ENCODE measurements around the gene CSTPP1.
A peak's percentile ranks its signal among the peaks of the same experiment; 100 is the strongest.

The CSTPP1 gene

DNA sequence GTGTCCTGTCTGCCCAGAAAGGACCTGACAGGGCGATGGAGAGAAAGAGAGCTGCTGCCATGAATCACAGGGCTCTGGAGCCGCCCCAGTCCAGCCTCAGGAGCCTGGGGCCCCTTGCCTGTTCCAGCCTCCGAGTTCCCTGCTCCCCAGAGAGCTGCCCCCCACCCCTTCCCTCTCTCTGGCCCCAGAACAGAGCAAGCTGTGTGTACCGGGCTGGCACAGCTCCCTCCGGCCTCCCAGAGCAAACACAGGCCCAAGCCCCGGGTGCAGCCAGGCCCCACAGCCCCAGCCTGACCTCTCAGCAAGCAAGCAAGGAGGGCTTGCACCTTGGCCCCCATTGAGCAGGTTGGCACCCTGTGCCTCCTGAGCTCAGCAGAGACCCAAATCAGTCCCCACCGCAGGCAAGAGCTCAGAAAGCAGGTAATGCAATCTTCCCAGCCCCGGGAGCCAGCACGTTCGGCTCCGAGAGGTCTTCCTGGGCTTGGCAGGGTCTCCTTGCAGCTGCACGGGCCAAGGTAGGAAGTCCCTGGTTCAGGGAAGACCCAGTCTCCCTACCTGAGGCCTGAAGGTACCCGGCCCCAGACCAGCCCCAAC, 248.2 kb downstream of the CSTPP1 start (continued):
- TF ChIP-seq, protein P1, sequence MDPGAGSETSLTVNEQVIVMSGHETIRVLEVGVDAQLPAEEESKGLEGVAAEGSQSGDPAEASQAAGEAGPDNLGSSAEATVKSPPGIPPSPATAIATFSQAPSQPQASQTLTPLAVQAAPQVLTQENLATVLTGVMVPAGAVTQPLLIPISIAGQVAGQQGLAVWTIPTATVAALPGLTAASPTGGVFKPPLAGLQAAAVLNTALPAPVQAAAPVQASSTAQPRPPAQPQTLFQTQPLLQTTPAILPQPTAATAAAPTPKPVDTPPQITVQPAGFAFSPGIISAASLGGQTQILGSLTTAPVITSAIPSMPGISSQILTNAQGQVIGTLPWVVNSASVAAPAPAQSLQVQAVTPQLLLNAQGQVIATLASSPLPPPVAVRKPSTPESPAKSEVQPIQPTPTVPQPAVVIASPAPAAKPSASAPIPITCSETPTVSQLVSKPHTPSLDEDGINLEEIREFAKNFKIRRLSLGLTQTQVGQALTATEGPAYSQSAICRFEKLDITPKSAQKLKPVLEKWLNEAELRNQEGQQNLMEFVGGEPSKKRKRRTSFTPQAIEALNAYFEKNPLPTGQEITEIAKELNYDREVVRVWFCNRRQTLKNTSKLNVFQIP (CRISPR knock-in tag; IDR thresholded peaks at IDR 0.05; ENCODE audit: borderline replicate concordance, low read depth) = no peak
- no peak for TF ChIP-seq ARNTL (CRISPR knock-in tag; IDR thresholded peaks at IDR 0.05; ENCODE audit: borderline replicate concordance, low read depth)
- no peak for TF ChIP-seq OSR1 (CRISPR knock-in tag; IDR thresholded peaks at IDR 0.05)
- TF ChIP-seq PPARA (CRISPR knock-in tag; IDR thresholded peaks at IDR 0.05; ENCODE audit: borderline replicate concordance) = no peak
- TF ChIP-seq ZFP3 (CRISPR knock-in tag; IDR thresholded peaks at IDR 0.05) = no peak

DNA sequence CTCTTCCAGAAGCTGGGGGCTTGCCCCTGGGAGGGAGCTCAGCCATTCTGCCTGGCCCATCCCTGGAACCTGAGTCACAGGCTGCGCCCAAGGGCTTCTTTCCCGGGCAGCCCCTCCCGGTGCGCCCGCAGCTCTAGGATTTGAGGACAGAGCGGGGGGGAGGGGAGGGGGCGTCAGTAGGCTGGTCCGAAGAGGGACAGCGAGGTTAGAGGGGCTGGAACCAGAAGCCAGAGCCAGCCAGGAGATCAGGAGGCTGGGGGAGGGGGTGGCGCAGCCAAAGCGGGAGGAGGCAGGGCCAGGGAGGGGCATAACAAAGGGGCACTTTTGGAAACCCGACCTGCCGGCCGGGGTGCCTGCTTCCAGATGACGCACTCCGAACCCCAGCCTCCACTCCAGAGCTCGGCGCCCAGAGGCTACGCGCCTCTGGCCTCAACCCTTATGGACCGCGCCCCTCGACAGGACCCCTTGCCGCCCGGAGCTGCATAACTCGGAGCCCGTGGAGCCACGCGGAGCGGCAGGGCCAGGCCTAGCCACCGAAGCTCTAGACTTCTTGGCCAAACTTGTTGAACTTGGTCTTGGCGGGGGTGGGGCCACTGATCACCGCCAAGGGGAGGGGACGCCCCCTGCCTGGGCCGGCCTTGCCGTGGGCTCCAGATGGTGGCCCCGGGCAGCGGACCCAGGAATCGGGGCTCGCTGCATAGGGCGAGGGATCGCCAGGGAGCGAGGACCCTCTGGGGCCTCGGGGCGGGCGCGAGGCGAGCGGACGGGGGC, 248.9 kb downstream of the CSTPP1 start:
- ATAC-seq = peak; percentile 7
- TF ChIP-seq, protein P1 (CRISPR knock-in tag; IDR thresholded peaks at IDR 0.05; ENCODE audit: borderline replicate concordance, low read depth) = no peak
- TF ChIP-seq ZNF565 (CRISPR knock-in tag; conservative IDR thresholded peaks at IDR 0.05; ENCODE audit: low read depth) (no peak), ZFP3 (CRISPR knock-in tag; IDR thresholded peaks at IDR 0.05) (no peak), GLIS3 (CRISPR knock-in tag; IDR thresholded peaks at IDR 0.05) (no peak), ESRRG (CRISPR knock-in tag; IDR thresholded peaks at IDR 0.05) (no peak), BACH2 (CRISPR knock-in tag; IDR thresholded peaks at IDR 0.05; ENCODE audit: borderline replicate concordance) (no peak), SNAI2 (CRISPR knock-in tag; IDR thresholded peaks at IDR 0.05) (no peak)

- ATAC-seq = peak; percentile 66
- TF ChIP-seq PPARA (CRISPR knock-in tag; IDR thresholded peaks at IDR 0.05; ENCODE audit: borderline replicate concordance) = no peak
- TF ChIP-seq PATZ1 (CRISPR knock-in tag; IDR thresholded peaks at IDR 0.05; ENCODE audit: borderline replicate concordance) = no peak
- TF ChIP-seq ZFP3 (CRISPR knock-in tag; IDR thresholded peaks at IDR 0.05) = no peak
Measured at GRCh38 chr11:47186076-47186699, 249.6 kb downstream of the CSTPP1 start, which contains the start of gene PACSIN3. Gene PACSIN3, minus strand, starts transcription at chr11:47186434. Its CDS starts 3,707 bp downstream, at chr11:47182727.

DNA sequence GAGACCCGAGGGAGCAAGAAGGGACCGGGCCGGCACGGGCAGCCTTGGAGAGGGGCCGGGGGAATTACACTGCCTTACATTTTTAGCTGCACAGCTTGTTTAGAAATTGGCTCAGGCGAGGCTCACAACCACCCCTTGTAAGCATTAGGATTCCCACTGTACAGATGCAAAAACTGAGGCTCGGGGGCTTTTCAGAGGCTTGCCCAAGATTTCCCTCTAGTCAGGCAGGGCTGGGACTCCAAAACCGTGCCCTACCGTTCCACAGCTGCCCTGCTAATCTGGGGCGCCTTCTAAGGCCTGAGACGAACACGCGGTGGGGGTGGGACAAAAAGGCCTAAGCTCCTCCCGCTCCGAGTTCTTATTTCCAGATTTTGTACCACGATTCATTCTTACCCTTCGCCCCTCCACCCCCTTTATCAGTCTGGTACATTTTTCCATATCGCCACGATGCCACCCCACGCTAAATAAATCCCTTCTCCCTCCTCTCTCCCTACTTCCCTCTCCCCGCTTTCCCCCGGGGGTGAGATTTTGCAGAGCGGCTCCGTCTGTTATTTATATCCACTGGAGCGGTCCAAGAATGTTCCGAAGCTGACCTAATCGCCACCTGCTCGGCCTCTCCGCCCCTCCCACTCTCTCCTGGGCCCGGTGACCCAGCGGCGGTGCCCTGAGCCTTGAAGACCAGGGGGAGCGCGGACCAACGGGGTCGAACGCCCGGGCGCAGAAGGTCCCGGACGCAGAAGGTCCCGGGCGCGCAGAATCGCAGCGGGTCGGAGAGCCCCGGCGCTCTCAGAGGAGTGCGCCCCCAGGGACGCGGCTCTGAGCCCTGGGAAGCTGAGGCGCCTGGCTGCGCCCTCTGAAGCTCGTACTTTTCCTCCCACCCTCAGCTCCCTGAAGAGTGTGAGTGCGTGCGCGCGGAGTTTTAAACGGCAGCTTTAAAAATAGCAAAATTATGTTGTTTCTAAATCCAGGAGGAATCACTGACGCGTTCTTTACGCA, 250.4 kb downstream of the CSTPP1 start:
- TF ChIP-seq CSDC2 (CRISPR knock-in tag; IDR thresholded peaks at IDR 0.05) = no peak
- no peak for TF ChIP-seq OSR1 (CRISPR knock-in tag; IDR thresholded peaks at IDR 0.05)
- no peak for TF ChIP-seq PATZ1 (CRISPR knock-in tag; IDR thresholded peaks at IDR 0.05; ENCODE audit: borderline replicate concordance)
- no peak for TF ChIP-seq BACH2 (CRISPR knock-in tag; IDR thresholded peaks at IDR 0.05; ENCODE audit: borderline replicate concordance)
- no peak; the same call in 1 of the 2 replicates for TF ChIP-seq ZNF565 (CRISPR knock-in tag; conservative IDR thresholded peaks at IDR 0.05; ENCODE audit: low read depth)
- TF ChIP-seq ESRRG (CRISPR knock-in tag; IDR thresholded peaks at IDR 0.05) = no peak
- no peak for TF ChIP-seq ZFP30 (CRISPR knock-in tag; IDR thresholded peaks at IDR 0.05)
- no peak for TF ChIP-seq TCF4 (CRISPR knock-in tag; IDR thresholded peaks at IDR 0.05; ENCODE audit: borderline replicate concordance)
- no peak for TF ChIP-seq ZFP3 (CRISPR knock-in tag; IDR thresholded peaks at IDR 0.05)
- TF ChIP-seq, protein P2, sequence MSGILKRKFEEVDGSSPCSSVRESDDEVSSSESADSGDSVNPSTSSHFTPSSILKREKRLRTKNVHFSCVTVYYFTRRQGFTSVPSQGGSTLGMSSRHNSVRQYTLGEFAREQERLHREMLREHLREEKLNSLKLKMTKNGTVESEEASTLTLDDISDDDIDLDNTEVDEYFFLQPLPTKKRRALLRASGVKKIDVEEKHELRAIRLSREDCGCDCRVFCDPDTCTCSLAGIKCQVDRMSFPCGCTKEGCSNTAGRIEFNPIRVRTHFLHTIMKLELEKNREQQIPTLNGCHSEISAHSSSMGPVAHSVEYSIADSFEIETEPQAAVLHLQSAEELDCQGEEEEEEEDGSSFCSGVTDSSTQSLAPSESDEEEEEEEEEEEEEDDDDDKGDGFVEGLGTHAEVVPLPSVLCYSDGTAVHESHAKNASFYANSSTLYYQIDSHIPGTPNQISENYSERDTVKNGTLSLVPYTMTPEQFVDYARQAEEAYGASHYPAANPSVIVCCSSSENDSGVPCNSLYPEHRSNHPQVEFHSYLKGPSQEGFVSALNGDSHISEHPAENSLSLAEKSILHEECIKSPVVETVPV (CRISPR knock-in tag; IDR thresholded peaks at IDR 0.05) = no peak
- TF ChIP-seq PPARA (CRISPR knock-in tag; IDR thresholded peaks at IDR 0.05; ENCODE audit: borderline replicate concordance) = no peak
- no peak for TF ChIP-seq ZNF70 (CRISPR knock-in tag; IDR thresholded peaks at IDR 0.05)
- TF ChIP-seq, protein P3, sequence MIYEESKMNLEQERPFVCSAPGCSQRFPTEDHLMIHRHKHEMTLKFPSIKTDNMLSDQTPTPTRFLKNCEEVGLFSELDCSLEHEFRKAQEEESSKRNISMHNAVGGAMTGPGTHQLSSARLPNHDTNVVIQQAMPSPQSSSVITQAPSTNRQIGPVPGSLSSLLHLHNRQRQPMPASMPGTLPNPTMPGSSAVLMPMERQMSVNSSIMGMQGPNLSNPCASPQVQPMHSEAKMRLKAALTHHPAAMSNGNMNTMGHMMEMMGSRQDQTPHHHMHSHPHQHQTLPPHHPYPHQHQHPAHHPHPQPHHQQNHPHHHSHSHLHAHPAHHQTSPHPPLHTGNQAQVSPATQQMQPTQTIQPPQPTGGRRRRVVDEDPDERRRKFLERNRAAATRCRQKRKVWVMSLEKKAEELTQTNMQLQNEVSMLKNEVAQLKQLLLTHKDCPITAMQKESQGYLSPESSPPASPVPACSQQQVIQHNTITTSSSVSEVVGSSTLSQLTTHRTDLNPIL (CRISPR knock-in tag; IDR thresholded peaks at IDR 0.05; ENCODE audit: low read depth) = no peak
- peak; percentile 49 for ATAC-seq
